ENCODE results near the gene LPCAT2.

The LPCAT2 gene

DNA sequence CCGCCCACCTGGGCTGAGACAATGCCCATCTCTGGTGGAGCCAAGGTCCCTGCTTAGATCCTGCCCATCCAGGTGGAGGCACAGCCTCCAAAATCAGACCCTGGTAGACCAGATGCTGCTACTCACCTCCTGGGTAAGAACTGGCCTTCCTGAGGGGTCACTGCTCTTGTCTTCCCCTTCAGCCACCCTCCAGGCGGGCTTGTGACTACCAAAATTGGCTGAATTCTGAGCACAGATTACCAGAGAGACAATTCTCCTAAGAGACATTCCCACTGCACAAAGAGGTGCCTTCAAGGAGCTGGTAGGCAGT is 19.0 kb upstream of the LPCAT2 start:
- ChIA-PET POLR2A (no interaction called here), CTCF (no interaction called here)
- no peak for DNase-seq (ENCODE audit: extremely low spot score)
- TF ChIP-seq, protein P1, sequence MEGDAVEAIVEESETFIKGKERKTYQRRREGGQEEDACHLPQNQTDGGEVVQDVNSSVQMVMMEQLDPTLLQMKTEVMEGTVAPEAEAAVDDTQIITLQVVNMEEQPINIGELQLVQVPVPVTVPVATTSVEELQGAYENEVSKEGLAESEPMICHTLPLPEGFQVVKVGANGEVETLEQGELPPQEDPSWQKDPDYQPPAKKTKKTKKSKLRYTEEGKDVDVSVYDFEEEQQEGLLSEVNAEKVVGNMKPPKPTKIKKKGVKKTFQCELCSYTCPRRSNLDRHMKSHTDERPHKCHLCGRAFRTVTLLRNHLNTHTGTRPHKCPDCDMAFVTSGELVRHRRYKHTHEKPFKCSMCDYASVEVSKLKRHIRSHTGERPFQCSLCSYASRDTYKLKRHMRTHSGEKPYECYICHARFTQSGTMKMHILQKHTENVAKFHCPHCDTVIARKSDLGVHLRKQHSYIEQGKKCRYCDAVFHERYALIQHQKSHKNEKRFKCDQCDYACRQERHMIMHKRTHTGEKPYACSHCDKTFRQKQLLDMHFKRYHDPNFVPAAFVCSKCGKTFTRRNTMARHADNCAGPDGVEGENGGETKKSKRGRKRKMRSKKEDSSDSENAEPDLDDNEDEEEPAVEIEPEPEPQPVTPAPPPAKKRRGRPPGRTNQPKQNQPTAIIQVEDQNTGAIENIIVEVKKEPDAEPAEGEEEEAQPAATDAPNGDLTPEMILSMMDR (IDR thresholded peaks at IDR 0.05; ENCODE audit: control extremely low read depth, extremely low read depth, low read depth, missing control alignments), result no peak

DNA sequence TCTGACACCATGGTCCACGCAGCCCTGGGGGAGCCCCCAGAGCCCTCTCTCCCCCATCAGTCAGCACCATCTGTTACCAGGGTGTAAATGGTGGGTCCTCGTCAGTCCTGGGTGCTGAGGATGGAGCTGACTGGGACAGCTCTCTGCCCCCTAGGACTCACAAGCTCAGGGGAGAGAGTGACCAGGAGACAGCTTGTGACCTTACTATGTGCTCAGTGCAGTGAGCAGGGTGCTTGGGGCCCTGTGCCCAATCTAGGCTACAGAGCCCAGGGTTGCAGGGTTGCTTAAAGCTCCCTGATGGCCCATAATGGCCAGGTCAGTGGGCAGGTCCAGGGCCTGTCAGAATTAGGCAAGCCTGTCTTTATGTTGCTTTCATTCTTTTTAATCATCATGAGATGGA is 18.6 kb upstream of the LPCAT2 start:
- POLR2A ChIA-PET, result no interaction called here
- CTCF ChIA-PET, result no interaction called here
- TF ChIP-seq, protein P1 (IDR thresholded peaks at IDR 0.05; ENCODE audit: control extremely low read depth, extremely low read depth, low read depth, missing control alignments), result no peak
- no peak for DNase-seq (ENCODE audit: extremely low spot score)

- no peak for DNase-seq (ENCODE audit: extremely low spot score)
- CTCF ChIA-PET, result interaction anchor here (1.1 to 1.3 kb wide), 2 partner anchors 17 to 27 kb away, joined by 3 to 6 read pairs; no protein-coding TSS in a partner anchor
- POLR2A ChIA-PET, result no interaction called here
- TF ChIP-seq, protein P1 (IDR thresholded peaks at IDR 0.05; ENCODE audit: control extremely low read depth, extremely low read depth, low read depth, missing control alignments), result no peak
Observed at GRCh38 chr16:55491691-55492090, 17.2 kb upstream of the LPCAT2 start.

GRCh38 chr16:55492756-55493380 is 16.0 kb upstream of the LPCAT2 start:
- ChIA-PET POLR2A (no interaction called here), CTCF (interaction anchor here (1.1 kb wide), 1 partner anchor 28 kb away, joined by 6 read pairs; no protein-coding TSS in a partner anchor)
- no peak for DNase-seq (ENCODE audit: extremely low spot score)
- TF ChIP-seq, protein P1 (IDR thresholded peaks at IDR 0.05; ENCODE audit: control extremely low read depth, extremely low read depth, low read depth, missing control alignments), result no peak

DNA sequence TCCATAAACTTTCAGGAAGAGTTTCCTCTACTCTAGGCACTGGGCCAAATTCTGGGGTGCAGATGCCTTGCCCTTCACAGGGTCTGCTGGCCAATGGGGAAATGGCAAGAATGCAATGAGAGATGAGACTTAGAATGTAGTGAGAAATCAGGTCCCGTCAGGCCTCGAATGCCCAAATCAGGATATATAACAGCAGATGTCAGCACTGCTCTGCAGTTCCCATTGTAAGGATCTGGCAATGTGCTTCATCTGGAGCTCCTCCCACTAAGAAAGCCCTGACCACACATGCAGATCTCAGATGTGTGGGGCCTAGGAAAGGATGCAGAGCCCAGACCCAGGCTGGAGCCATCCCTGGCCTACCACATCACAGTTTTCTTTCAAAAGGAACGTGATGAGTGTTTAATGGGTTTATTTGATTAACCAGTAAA is 13.9 kb upstream of the LPCAT2 start:
- CTCF ChIA-PET, result no interaction called here
- no peak for DNase-seq (ENCODE audit: extremely low spot score)
- POLR2A ChIA-PET, result no interaction called here
- TF ChIP-seq, protein P1 (IDR thresholded peaks at IDR 0.05; ENCODE audit: control extremely low read depth, extremely low read depth, low read depth, missing control alignments), result no peak

DNA sequence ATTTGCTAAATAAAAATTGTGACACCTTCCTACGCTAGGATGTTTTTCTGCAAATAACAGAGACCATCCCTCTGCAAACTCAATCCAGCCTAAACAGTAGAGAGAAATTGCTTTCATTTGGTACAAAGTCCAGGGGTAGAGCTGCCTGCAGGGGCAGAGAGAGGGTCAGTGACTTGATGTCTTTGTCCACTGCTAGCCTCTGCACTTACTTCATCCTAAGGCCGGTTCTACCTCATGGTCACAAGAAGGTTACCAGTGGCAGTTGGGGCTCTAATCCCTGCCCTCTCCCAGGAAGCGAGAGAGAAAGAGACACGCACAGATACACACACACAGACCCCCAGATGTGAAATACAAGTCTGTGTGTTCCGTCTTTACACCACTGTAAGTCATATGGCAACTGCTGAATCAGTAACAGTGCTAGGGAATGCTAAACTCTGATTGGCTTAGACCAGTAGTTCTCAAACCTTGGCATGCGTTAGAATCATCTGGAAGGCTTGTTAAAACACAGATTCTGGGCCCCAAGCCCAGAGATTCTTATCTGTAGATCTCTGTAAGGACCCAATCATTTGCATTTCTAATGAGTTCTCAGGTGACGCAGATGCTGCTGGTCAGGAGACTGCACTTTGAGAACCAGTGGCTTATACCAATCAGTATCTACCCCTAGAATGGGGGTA is 13.1 kb upstream of the LPCAT2 start:
- ChIA-PET POLR2A (no interaction called here), CTCF (interaction anchor here (1.3 kb wide), 1 partner anchor 31 kb away, joined by 3 read pairs; no protein-coding TSS in a partner anchor)
- no peak for DNase-seq (ENCODE audit: extremely low spot score)
- TF ChIP-seq, protein P1 (IDR thresholded peaks at IDR 0.05; ENCODE audit: control extremely low read depth, extremely low read depth, low read depth, missing control alignments), result no peak
